Suprapubic skin (tissue), 4 donors: ENCODE measurements around the gene PDE7B. TPM values are rescaled to one million over a fixed set of nuclear protein-coding genes. Genes with fewer than 3 reads are reported as not detected.

Experiments
- DNase-seq, 2 donors: peaks; one replicate each; pipeline ENCODE4 v3.0.0-alpha.2; 2019; ENCODE audit warnings: low spot score in 2 of 2
- H3K27ac ChIP-seq: fragments of 200-600 bp; sonication (generic); one replicate; pipeline ENCODE4 v1.5.1; 2019
- H3K27me3 ChIP-seq: fragments of 200-600 bp; sonication (generic); one replicate; pipeline ENCODE4 v1.5.1; 2019
- H3K36me3 ChIP-seq: fragments of 200-600 bp; sonication (generic); one replicate; pipeline ENCODE4 v1.5.1; 2019
- H3K4me1 ChIP-seq: fragments of 200-600 bp; sonication (generic); one replicate; pipeline ENCODE4 v1.5.1; 2019
- H3K4me3 ChIP-seq: fragments of 200-600 bp; sonication (generic); one replicate; pipeline ENCODE4 v1.5.1; 2019; ENCODE audit warnings: mild to moderate bottlenecking
- H3K9me3 ChIP-seq: fragments of 200-600 bp; sonication (generic); one replicate; pipeline ENCODE4 v1.5.1; 2019
- CTCF ChIP-seq, 2 donors: fragments of 200-600 bp in 1 of 2; fragments of 450-650 bp in 1 of 2; sonication (generic) in 1 of 2; IDR thresholded peaks; one replicate each; pipeline ENCODE4 v1.5.1; 2016 to 2019; ENCODE audit warnings: antibody characterized with exemption in 2 of 2, mild to moderate bottlenecking in 1 of 2, moderate library complexity in 1 of 2
- EP300 ChIP-seq: sonication (generic); formaldehyde crosslinking; IDR thresholded peaks from one replicate; pipeline ENCODE4 v1.6.1; 2017; ENCODE audit warnings: antibody characterized with exemption
- POLR2A ChIP-seq, 2 donors: fragments of 450-650 bp; IDR thresholded peaks; one replicate each; pipeline ENCODE4 v1.6.1; 2017; ENCODE audit warnings: antibody characterized with exemption in 2 of 2, mild to moderate bottlenecking in 2 of 2, moderate library complexity in 2 of 2
- POLR2AphosphoS5 ChIP-seq, 3 donors: sonication (generic); formaldehyde crosslinking; IDR thresholded peaks; one replicate each; pipeline ENCODE4 v1.6.1; 2017; ENCODE audit warnings: antibody characterized with exemption in 3 of 3
- WGBS: methylation state at CpG from one replicate; pipeline ENCODE4 v1.1.5; 2018; 5-methylcytosine and 5-hydroxymethylcytosine counted together
- total RNA-seq, 4 donors: library from RNA; depleted of rRNA; stranded (reverse); fragments of >200 nt; gene quantifications; one replicate each; pipeline ENCODE4 v1.1.0, GENCODE V29; 2016

The PDE7B gene
- total RNA-seq, 4 donors from 2014 or later, result 0.26 to 1.2 (median 0.62) TPM

- DNase-seq, result no peak
- no peak for TF ChIP-seq EP300
- no peak for TF ChIP-seq POLR2A (IDR thresholded peaks at IDR 0.05)
- TF ChIP-seq POLR2AphosphoS5 (IDR thresholded peaks at IDR 0.05), result no peak
- WGBS, result 36% methylated on average over 3 of the region's 3 CpGs
These were observed 71.2 kb downstream of the PDE7B start for GRCh38 chr6:135922746-135923145.

DNA sequence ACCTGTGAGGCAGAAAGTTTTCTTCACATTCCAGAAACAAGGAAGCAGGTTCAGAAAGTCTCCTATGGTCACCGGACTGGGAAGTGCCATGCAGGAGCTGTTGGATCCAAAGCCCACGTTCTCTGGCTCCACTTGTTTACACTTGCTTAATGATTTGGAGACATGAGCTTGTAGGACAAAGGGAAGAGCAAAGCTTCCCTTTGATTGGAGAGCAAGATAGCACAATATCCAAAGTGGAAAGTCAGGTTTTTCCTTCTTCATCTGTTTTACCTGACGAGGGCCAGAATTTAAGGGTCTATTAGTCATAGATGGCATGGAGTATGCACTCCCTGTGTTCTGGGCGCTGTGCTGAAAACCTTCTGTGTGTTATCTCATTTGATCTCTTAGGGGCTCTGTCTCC lies 81.2 kb downstream of the PDE7B start:
- Histone ChIP-seq H3K4me1 (peaks cover 25% of the 10 kb centered on the region), H3K4me3 (no peak overlapping the region), H3K27me3 (no peaks in the 10 kb centered on the region), H3K9me3 (no peaks in the 10 kb centered on the region), H3K36me3 (no peaks in the 10 kb centered on the region), H3K27ac (no peak overlapping the region)
- TF ChIP-seq EP300, result no peak
- no peak for TF ChIP-seq POLR2A (IDR thresholded peaks at IDR 0.05)
- no peak for TF ChIP-seq CTCF (IDR thresholded peaks at IDR 0.05)
- TF ChIP-seq POLR2AphosphoS5 (IDR thresholded peaks at IDR 0.05), result no peak
- no peak for DNase-seq
- WGBS, result 50% methylated on average over 4 of the region's 4 CpGs

More at GRCh38 chr6:135922746-135923145, 71.2 kb downstream of the PDE7B start:
- H3K9me3 ChIP-seq, result no peaks in the 10 kb centered on the region
- no peak overlapping the region for H3K27ac ChIP-seq
- no peak overlapping the region for H3K4me3 ChIP-seq
- peaks cover 19% of the 10 kb centered on the region for H3K4me1 ChIP-seq
- H3K27me3 ChIP-seq, result no peaks in the 10 kb centered on the region
- H3K36me3 ChIP-seq, result no peaks in the 10 kb centered on the region

GRCh38 chr6:135935941-135936601 lies 84.6 kb downstream of the PDE7B start:
- Histone ChIP-seq H3K4me3 (no peak overlapping the region), H3K36me3 (no peaks in the 10 kb centered on the region), H3K9me3 (no peaks in the 10 kb centered on the region), H3K27me3 (no peaks in the 10 kb centered on the region), H3K27ac (no peak overlapping the region), H3K4me1 (peaks cover 32% of the 10 kb centered on the region)
- WGBS, result 44% methylated on average over 8 of the region's 8 CpGs
- TF ChIP-seq POLR2A (IDR thresholded peaks at IDR 0.05) (no peak), CTCF (IDR thresholded peaks at IDR 0.05) (no peak), POLR2AphosphoS5 (IDR thresholded peaks at IDR 0.05) (no peak), EP300 (no peak)
- DNase-seq, result no peak

- Histone ChIP-seq H3K4me3 (no peak overlapping the region), H3K9me3 (no peaks in the 10 kb centered on the region), H3K4me1 (peaks cover 32% of the 10 kb centered on the region), H3K27ac (no peak overlapping the region), H3K36me3 (no peaks in the 10 kb centered on the region), H3K27me3 (no peaks in the 10 kb centered on the region)
- WGBS, result 33% methylated on average over 1 of the region's 1 CpG
- DNase-seq, result no peak
- TF ChIP-seq EP300 (no peak), POLR2AphosphoS5 (IDR thresholded peaks at IDR 0.05) (no peak), CTCF (IDR thresholded peaks at IDR 0.05) (no peak), POLR2A (IDR thresholded peaks at IDR 0.05) (no peak)
These were observed 85.1 kb downstream of the PDE7B start for GRCh38 chr6:135936606-135937005.

DNA sequence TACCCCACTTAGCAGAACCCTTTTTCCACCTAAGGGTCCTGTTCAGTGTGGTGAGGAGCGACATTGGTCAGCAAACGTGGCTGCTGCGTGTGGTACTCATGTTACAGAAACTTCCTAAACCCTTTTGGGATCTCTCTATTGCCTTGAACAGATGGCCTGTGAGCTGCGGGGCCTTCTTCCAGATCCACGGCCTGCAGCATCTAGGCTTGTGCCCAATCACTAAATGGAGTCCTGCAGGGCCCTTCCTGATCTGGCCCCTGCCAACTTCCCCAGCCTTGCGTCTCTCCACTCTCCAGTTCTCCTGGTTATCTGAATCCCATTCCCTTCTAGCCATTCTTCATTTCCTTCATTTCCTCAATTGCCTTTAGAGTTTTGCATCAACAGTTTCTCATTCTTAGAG lies 85.6 kb downstream of the PDE7B start:
- H3K4me3 ChIP-seq, result no peak overlapping the region
- 80% methylated on average over 3 of the region's 6 CpGs for WGBS
- no peaks in the 10 kb centered on the region for H3K27me3 ChIP-seq
- H3K9me3 ChIP-seq, result no peaks in the 10 kb centered on the region
- peaks cover 32% of the 10 kb centered on the region for H3K4me1 ChIP-seq
- H3K36me3 ChIP-seq, result no peaks in the 10 kb centered on the region
- no peak for DNase-seq
- TF ChIP-seq POLR2A (IDR thresholded peaks at IDR 0.05) (no peak), CTCF (IDR thresholded peaks at IDR 0.05) (no peak), POLR2AphosphoS5 (IDR thresholded peaks at IDR 0.05) (no peak), EP300 (no peak)
- no peak overlapping the region for H3K27ac ChIP-seq
